ENCODE results near the gene TMEM80. TPM values are rescaled to one million over a fixed set of nuclear protein-coding genes. Genes with fewer than 3 reads are reported as not detected.

The TMEM80 gene
- total and polyA plus RNA-seq, 2 donors (not counting 3 experiments of a cell fraction or from before 2014, with no cell fraction given), result 21.2 to 26.6 TPM

DNA sequence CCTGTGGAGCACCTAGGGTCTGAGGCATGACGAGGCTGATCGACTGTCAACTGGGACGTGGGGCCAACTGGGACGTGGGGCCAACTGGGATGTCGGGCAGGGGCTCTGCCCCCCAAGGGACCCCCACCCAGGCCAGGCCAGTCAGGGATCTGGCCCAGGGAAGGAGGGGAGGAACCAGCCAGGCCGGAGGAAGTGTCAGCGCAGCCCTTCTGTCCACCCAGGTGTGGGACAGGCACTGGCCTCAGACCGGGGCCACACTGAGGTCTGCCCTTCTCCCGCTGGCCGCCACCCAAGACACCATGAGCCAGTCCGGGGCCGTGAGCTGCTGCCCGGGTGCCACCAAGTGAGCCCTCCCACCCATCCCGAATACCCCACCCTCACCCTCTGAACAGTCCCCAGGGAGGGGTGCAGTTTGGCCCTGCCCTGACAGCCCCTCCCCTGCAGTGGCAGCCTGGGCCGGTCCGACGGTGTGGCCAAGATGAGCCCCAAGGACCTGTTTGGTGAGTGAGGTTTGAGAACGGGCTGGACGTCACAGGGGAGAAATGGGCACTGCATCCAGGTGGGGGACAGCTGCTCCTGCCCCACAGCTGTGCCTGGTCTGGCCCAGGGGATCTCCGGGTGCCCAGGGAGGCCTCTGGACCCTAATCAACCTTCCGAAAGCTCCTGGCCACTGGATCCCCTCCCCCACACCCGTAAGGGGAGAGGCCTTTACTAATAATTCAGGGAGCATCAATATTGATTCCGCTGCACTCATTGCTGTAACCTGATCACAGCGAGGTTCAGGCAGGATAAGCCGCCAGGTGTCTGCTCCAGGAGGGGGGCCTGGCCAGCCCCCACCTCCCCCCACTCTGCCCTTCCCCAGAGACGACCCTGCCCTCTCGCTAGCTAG is 13.7 kb downstream of the TMEM80 start:
- H3K9ac ChIP-seq (replicated peaks; ENCODE audit: extremely low read depth, insufficient read depth, low read length), result no peak overlapping the region
- DNase-seq (ENCODE audit: low read depth, low spot score), result no peak
- H3K4me3 ChIP-seq (replicated peaks in 1 of 3; ENCODE audit: insufficient read depth in 1 of 3, low read depth in 1 of 3, low read length in 3 of 3), result no peak overlapping the region
- no peaks in the 10 kb centered on the region for H3K36me3 ChIP-seq (ENCODE audit: control insufficient read depth in 2 of 2, extremely low read depth in 1 of 2, insufficient read depth in 2 of 2, low read length in 2 of 2)
- H3K27ac ChIP-seq (ENCODE audit: insufficient read depth, low read depth, low read length), result no peak overlapping the region
- BruUV-seq (replicated peaks), result no TSS peak
- no peaks in the 10 kb centered on the region for H3K9me3 ChIP-seq (replicated peaks; ENCODE audit: control insufficient read depth, insufficient read depth, low read length)
- no peak for FAIRE-seq
- no peak overlapping the region for H3K4me2 ChIP-seq (ENCODE audit: insufficient read depth, low read length)
- H3K27me3 ChIP-seq (ENCODE audit: control insufficient read depth in 2 of 2, insufficient read depth in 2 of 2, low read length in 2 of 2), result no peaks in the 10 kb centered on the region
- TF ChIP-seq JUN (IDR thresholded peaks at IDR 0.05; ENCODE audit: borderline replicate concordance, insufficient read depth, insufficient read length, low read depth) (no peak), POLR2A (IDR thresholded peaks at IDR 0.05; ENCODE audit: low read depth, low read length) (no peak), FOS (IDR thresholded peaks at IDR 0.05; ENCODE audit: borderline replicate concordance, insufficient read depth, low read length) (no peak), GATA2 (IDR thresholded peaks at IDR 0.05; ENCODE audit: insufficient read depth, insufficient read length, low read depth, low read length) (no peak), POLR2AphosphoS5 (IDR thresholded peaks at IDR 0.05; ENCODE audit: insufficient read depth, low read depth, low read length) (no peak), MYC (IDR thresholded peaks at IDR 0.05; ENCODE audit: low read depth, low read length) (no peak), EZH2 (IDR thresholded peaks at IDR 0.05; ENCODE audit: borderline replicate concordance, low read depth, low read length, severe bottlenecking) (no peak)
- TF ChIP-seq, protein P1, sequence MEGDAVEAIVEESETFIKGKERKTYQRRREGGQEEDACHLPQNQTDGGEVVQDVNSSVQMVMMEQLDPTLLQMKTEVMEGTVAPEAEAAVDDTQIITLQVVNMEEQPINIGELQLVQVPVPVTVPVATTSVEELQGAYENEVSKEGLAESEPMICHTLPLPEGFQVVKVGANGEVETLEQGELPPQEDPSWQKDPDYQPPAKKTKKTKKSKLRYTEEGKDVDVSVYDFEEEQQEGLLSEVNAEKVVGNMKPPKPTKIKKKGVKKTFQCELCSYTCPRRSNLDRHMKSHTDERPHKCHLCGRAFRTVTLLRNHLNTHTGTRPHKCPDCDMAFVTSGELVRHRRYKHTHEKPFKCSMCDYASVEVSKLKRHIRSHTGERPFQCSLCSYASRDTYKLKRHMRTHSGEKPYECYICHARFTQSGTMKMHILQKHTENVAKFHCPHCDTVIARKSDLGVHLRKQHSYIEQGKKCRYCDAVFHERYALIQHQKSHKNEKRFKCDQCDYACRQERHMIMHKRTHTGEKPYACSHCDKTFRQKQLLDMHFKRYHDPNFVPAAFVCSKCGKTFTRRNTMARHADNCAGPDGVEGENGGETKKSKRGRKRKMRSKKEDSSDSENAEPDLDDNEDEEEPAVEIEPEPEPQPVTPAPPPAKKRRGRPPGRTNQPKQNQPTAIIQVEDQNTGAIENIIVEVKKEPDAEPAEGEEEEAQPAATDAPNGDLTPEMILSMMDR (IDR thresholded peaks at IDR 0.05; ENCODE audit: extremely low read depth in 1 of 2, insufficient read depth in 1 of 2, low read depth in 1 of 2, low read length in 2 of 2), result no peak
- TF ChIP-seq, protein P2, sequence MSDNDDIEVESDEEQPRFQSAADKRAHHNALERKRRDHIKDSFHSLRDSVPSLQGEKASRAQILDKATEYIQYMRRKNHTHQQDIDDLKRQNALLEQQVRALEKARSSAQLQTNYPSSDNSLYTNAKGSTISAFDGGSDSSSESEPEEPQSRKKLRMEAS (IDR thresholded peaks at IDR 0.05; ENCODE audit: insufficient read depth, insufficient read length), result no peak
- no peaks in the 10 kb centered on the region for H4K20me1 ChIP-seq (replicated peaks; ENCODE audit: control insufficient read depth, extremely low read depth, insufficient read depth, low read length)
- peaks cover 5% of the 10 kb centered on the region for H3K4me1 ChIP-seq (ENCODE audit: control insufficient read depth, extremely low read depth, insufficient read depth, low read length)
- H3K79me2 ChIP-seq (ENCODE audit: control insufficient read depth, insufficient read depth, low read length), result no peaks in the 10 kb centered on the region
- ChIA-PET CTCF (interaction anchor here (0.6 kb wide), 1 partner anchor 17 kb away, joined by 3 read pairs; no protein-coding TSS in a partner anchor), POLR2A (no interaction called here)
- intact Hi-C loops (cut with micrococcal nuclease), result no loop called here
- dilution Hi-C loops (cut with MboI; ENCODE audit: extremely low pct_ligation_motif_present, low sequenced_read_pairs), result no loop called here
- no peaks in the 10 kb centered on the region for H3K9me1 ChIP-seq (replicated peaks; ENCODE audit: control insufficient read depth, extremely low read depth, insufficient read depth, low read length)
- no peak overlapping the region for H2AFZ ChIP-seq (ENCODE audit: low read depth, low read length)

Measured in endothelial cell of umbilical vein (primary cell).